Nephron (organoid): ENCODE data around the gene RHEB.

Experiments
- H3K27ac Mint-ChIP-seq, 3 experiments: 2 replicates each; pipeline ENCODE4 v1.8.0; 2020; ENCODE audit warnings: mixed read lengths in 3 of 3, mild to moderate bottlenecking in 2 of 3, moderate library complexity in 1 of 3
- H3K27me3 Mint-ChIP-seq: 2 replicates; pipeline ENCODE4 v1.8.0; 2021; ENCODE audit warnings: low read depth, mild to moderate bottlenecking, moderate library complexity, mixed read lengths
- H3K36me3 Mint-ChIP-seq: 2 replicates; pipeline ENCODE4 v1.8.0; 2020; ENCODE audit warnings: low read depth, mixed read lengths
- H3K4me1 Mint-ChIP-seq: 2 replicates; pipeline ENCODE4 v1.8.0; 2020; ENCODE audit warnings: mixed read lengths
- H3K4me3 Mint-ChIP-seq, 3 experiments: 2 replicates each; pipeline ENCODE4 v1.8.0; 2020; ENCODE audit warnings: mild to moderate bottlenecking in 3 of 3, mixed read lengths in 3 of 3, moderate library complexity in 2 of 3
- H3K9me3 Mint-ChIP-seq: 2 replicates; pipeline ENCODE4 v1.8.0; 2020; ENCODE audit warnings: mixed read lengths
- CTCF ChIP-seq, 3 experiments: fragments of 200-600 bp; sonication (generic); IDR thresholded peaks; one replicate each; pipeline ENCODE4 v1.5.0; 2021; ENCODE audit warnings: antibody characterized with exemption in 3 of 3; ENCODE audit not compliant: unreplicated experiment in 3 of 3

Gene RHEB

GRCh38 chr7:151442776-151443496, 76.8 kb downstream of the RHEB start:
- no peaks in the 10 kb centered on the region for H3K36me3 Mint-ChIP-seq
- peak overlapping the region in 2 of 3 experiments; percentile 37 to 49 for H3K4me3 Mint-ChIP-seq
- H3K27me3 Mint-ChIP-seq = peaks cover 15% of the 10 kb centered on the region
- H3K9me3 Mint-ChIP-seq = no peaks in the 10 kb centered on the region
- peaks cover 36% of the 10 kb centered on the region for H3K4me1 Mint-ChIP-seq
- peak overlapping the region; percentile 41 to 80 (median 73) for H3K27ac Mint-ChIP-seq
- no peak for TF ChIP-seq CTCF (IDR thresholded peaks at IDR 0.05; ENCODE audit: unreplicated experiment in 3 of 3)

GRCh38 chr7:151440799-151441445, 78.8 kb downstream of the RHEB start:
- no peak for TF ChIP-seq CTCF (IDR thresholded peaks at IDR 0.05; ENCODE audit: unreplicated experiment in 3 of 3)
- Mint-ChIP-seq H3K36me3 (no peaks in the 10 kb centered on the region), H3K27me3 (peaks cover 9% of the 10 kb centered on the region), H3K9me3 (no peaks in the 10 kb centered on the region), H3K27ac (peak overlapping the region; percentile 81 to 87 (median 82)), H3K4me3 (peak overlapping the region; percentile 55 to 76 (median 75)), H3K4me1 (peaks cover 46% of the 10 kb centered on the region)

DNA sequence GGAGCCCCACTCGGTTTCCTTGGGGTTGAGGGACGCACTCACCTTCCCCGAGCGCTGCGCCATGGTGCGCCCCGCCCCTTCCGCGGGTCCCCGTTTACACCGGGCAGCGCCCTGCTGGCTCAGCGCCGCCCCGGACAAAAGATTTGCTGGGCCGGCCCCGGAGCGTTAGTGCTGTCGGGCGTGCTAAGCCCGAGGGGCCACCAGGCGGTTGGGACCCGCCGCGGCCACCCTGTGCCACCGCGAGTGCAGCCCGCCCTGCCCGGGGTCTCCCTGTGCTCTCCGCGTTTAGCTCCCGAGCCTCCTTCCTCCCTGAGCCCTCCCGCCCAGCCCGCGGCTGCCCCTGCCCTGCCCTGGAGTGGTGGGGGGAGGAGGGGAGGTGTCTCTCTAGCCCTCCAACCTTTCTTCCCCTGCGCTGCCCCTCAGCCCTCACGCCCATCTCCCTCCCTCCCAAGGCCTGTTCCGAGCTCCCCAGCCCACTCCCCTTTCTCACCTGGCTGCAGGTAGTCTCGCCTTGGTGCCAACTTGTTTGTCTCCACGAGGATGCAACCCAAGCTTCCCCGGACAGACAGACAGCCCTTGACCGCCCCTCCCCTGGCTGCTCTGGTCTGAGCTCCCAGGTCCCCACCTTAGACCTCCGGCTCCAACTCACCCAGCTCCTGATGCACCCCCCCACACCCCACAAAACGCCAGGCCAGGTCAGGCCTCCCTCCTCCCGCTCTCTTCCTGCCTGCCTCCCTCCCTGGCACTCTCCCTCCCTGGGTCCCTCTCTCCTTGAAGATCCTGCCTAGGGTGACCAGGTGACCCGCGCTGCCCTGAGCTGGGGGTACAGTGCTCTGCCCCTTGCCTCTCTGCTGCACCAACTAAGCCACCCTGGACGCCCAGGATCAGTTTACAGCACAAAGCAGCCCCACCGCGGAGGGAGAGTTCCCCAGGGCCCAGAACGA, 79.6 kb downstream of the RHEB start, which contains the start of gene CRYGN:
Gene CRYGN, minus strand, starts transcription at position 287 of the 944 bp plus-strand sequence. Its CDS starts 224 bp downstream, at position 63.
- Mint-ChIP-seq H3K9me3 (no peaks in the 10 kb centered on the region), H3K27me3 (peaks cover 9% of the 10 kb centered on the region), H3K4me1 (peaks cover 46% of the 10 kb centered on the region), H3K27ac (peak within 1 kb of the TSS; percentile 77 to 82 (median 81)), H3K4me3 (peak within 1 kb of the TSS; percentile 41 to 76 (median 75)), H3K36me3 (no peaks in the 10 kb centered on the region)
- TF ChIP-seq CTCF (IDR thresholded peaks at IDR 0.05; ENCODE audit: unreplicated experiment in 3 of 3) = no peak

DNA sequence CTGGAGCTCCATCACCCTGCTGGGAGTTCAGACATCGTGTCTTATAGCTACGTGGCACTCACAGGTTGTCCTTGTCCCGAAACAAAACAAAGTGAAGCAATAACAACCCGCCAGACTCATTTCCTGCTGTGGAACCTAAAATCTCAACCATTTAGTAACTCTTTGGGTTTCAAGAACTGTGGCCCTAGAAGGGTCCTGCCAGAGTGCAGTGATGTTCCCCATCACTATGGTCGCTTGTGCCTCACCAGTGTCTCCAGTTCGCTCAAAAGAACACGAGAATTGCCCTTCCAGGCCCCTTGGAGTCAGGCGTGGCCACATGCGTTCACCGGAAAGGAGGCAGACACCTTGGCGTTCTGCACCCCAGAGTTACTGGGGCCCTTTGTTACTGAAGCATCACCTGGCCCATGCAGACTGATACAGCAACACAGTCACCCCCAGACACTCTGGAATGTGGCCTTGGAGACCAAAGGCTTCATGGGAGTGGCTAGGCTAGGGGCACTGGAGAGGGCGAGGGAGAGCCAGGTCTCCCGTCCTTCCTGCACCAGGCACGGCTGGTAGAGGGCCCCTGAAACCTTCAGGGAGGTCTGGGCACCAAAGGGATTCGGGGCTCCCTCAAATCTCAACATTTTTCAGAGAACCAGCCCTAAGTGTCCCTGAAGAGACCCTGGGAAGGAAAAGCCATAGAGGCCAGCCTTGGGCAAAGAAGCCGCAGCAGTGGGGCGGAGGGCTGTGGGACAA, 80.7 kb downstream of the RHEB start:
- no peak for TF ChIP-seq CTCF (IDR thresholded peaks at IDR 0.05; ENCODE audit: unreplicated experiment in 3 of 3)
- peak overlapping the region in 2 of 3 experiments; percentile 23 to 76 for H3K4me3 Mint-ChIP-seq

GRCh38 chr7:151437866-151438516, 81.7 kb downstream of the RHEB start:
- Mint-ChIP-seq H3K27me3 (peaks cover 12% of the 10 kb centered on the region), H3K4me1 (peaks cover 45% of the 10 kb centered on the region), H3K4me3 (no peak overlapping the region), H3K36me3 (no peaks in the 10 kb centered on the region), H3K27ac (no peak overlapping the region), H3K9me3 (no peaks in the 10 kb centered on the region)
- TF ChIP-seq CTCF (IDR thresholded peaks at IDR 0.05; ENCODE audit: unreplicated experiment in 3 of 3) = no peak

More for the DNA sequence above, 80.7 kb downstream of the RHEB start:
- Mint-ChIP-seq H3K4me1 (peaks cover 48% of the 10 kb centered on the region), H3K27ac (no peak overlapping the region), H3K9me3 (no peaks in the 10 kb centered on the region), H3K36me3 (no peaks in the 10 kb centered on the region), H3K27me3 (peaks cover 9% of the 10 kb centered on the region)
